ENCODE measurements around the gene TRMU.

GRCh38 chr22:46360891-46361290 is 25.4 kb downstream of the TRMU start:
- TF ChIP-seq CTCF (IDR thresholded peaks at IDR 0.05) (no peak), EZH2 (IDR thresholded peaks at IDR 0.05) (no peak)

Measured in neural progenitor cell (in vitro differentiated cells).